SKM-1 (cell line): Measurements from ENCODE around the gene RIPOR3.

Experiments used
- DNase-seq: peaks from one replicate; lab custom pipeline; 2025; ENCODE audit not compliant: unreplicated experiment; lab: John Stamatoyannopoulos, UW

Gene RIPOR3, protein sequence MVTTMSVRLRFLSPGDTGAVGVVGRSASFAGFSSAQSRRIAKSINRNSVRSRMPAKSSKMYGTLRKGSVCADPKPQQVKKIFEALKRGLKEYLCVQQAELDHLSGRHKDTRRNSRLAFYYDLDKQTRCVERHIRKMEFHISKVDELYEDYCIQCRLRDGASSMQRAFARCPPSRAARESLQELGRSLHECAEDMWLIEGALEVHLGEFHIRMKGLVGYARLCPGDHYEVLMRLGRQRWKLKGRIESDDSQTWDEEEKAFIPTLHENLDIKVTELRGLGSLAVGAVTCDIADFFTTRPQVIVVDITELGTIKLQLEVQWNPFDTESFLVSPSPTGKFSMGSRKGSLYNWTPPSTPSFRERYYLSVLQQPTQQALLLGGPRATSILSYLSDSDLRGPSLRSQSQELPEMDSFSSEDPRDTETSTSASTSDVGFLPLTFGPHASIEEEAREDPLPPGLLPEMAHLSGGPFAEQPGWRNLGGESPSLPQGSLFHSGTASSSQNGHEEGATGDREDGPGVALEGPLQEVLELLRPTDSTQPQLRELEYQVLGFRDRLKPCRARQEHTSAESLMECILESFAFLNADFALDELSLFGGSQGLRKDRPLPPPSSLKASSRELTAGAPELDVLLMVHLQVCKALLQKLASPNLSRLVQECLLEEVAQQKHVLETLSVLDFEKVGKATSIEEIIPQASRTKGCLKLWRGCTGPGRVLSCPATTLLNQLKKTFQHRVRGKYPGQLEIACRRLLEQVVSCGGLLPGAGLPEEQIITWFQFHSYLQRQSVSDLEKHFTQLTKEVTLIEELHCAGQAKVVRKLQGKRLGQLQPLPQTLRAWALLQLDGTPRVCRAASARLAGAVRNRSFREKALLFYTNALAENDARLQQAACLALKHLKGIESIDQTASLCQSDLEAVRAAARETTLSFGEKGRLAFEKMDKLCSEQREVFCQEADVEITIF

DNA sequence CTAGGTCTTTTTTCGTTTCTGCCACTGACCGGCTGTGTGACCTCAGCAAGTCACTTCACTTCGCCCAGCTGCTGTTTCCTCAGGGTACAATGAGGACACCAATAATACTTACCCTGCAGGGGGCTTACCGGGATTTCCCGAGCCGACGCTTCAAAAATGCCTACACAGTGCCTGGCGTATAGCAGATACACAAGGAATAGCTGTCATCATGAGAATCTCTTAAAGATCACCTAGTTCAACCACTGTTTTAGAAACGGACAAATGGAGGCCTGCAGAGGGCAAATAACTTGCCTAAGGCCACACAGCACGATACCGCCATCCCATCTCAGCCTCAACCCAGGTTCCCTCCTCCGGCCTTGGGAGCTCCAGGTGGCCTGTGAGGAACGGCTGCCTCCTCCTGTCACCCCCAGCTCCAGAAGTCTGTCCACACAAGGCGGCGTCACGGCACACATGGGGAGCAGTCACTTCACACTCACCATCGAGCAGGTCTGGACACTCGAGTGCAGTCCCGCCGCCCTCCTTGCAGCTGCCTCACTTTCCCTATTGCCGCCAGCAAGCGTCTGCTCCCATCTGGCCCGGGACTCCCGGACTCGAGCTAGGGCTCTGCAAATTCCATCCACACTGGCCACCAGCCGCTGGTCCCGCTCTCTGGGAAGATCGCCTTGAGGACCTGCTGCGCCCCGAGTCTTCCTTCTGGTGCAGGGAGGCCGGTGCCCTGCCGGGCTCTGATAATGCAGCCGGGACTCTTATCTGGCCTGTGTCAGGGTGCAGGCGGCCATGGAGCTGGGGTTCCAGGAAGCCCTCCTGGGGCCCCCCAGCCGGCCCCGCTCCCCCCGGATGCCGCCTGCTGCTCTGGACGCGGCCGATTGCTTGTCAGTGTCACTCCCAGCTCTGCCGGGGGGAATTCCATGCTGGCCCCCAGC, at the start of gene RIPOR3:
TSS of gene RIPOR3 (minus strand) at position 893 of the 923 bp plus-strand sequence. CDS start at position 479, 414 bp downstream.
- no peak for DNase-seq

DNA sequence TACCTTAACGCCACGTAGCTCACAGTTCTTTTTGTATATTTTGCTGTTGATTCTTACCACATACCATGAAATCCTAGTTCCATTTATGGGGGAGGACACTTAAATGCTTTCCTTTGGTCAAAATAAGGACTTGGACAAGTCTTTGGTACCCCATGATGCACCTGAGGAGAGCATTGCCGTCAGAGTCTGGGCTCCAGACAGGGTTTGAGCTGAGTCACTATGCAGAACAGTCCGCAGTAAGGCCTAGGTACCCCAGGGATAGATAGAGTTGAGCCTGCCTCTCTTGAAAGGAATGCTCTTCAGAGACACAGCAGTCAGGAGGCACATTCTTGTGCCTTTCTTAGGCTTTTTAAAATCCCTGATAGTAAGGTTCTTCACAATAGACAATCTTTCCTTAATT, 46.0 kb upstream of the RIPOR3 start:
- no peak for DNase-seq

DNA sequence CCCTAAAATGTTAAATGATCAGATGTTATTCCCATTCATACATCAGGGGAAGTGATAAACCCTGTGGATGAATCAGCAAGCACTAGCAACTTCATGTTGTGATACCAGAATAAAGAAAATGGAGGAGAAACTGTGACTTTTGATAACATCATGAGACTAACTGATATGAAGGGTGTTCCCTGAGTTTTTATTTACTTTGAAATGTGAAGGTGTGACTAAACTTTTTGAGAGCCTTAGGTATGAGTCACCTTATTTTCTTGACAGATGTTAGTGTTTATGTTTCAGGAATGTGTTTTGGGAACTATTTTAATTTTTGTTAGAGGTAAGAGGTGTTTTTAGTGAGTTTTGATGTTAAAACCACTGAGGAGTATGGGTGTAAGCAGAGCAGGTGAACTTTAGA, 44.5 kb upstream of the RIPOR3 start:
- DNase-seq, result no peak

DNA sequence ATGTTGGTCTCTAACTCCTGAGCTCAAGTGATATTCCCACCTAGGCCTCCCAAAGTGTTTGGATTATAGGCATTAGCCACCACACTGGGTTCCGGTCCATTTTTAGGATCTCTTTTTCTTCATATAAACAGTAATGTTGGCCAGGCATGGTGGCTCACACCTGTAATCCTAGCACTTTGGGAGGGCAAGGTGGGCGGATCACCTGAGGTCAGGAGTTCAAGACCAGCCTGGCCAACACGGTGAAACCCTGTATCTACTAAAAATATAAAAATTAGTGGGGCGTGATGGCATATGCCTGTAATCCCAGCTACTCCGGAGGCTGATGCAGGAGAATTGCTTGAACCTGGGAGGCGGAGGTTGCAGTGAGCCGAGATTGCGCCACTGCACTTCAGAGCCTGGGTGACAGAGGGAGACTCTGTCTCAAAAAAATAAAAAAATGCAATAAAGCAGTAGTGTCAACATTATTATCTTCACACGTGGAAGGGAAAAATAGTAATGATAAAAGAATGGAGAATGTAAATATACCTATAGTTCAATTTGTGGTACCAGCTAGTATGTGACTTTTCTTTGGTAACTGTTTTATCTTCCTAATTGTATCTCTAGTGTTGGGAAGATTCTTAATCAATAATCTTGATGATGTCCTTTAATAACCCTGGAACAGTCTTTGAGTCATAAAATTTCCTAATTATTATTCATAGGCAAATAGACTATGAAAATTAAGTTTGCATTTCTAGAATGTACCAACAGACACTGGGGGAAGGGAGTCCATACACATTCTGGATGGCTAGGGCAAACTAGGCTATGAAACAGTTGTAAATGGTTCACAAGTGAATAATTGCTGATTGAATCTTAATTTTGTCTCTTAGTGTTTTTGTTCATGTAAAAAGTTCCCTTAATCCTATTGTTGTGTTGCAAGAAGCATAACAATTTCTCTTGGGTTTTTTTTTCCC, 43.7 kb upstream of the RIPOR3 start:
- no peak for DNase-seq

DNA sequence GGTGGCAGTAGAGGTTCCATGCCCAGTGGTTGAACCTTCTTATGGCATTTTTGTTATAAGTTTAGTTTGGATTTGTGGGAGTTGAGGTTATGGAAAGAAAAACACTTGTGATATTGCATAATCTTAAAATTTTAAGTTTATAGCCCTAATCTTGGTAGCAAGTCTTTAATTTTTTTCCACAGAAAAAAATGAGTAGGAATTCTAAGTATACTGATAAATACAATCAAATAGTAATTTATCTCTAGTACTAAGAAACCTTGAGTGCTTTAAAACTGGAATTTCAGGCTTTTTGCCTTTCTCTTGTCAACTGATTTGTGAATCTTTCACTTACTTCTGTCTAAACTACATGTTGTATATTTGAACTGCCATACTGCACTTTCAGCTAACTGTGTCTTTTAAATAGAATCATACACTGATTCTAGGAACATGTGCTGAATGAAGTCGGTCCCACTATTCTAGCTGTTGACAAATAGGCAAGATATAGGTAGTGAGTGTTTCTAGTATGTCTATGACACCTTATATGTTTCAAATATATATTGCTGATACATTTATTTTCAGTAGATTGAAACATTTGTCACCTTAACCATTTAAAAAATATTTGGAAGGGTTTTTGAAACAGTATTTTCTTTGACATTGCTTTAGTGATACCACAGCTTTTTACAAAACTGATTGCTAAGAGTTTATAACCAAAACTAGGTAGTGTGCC, 42.5 kb upstream of the RIPOR3 start:
- no peak for DNase-seq

DNA sequence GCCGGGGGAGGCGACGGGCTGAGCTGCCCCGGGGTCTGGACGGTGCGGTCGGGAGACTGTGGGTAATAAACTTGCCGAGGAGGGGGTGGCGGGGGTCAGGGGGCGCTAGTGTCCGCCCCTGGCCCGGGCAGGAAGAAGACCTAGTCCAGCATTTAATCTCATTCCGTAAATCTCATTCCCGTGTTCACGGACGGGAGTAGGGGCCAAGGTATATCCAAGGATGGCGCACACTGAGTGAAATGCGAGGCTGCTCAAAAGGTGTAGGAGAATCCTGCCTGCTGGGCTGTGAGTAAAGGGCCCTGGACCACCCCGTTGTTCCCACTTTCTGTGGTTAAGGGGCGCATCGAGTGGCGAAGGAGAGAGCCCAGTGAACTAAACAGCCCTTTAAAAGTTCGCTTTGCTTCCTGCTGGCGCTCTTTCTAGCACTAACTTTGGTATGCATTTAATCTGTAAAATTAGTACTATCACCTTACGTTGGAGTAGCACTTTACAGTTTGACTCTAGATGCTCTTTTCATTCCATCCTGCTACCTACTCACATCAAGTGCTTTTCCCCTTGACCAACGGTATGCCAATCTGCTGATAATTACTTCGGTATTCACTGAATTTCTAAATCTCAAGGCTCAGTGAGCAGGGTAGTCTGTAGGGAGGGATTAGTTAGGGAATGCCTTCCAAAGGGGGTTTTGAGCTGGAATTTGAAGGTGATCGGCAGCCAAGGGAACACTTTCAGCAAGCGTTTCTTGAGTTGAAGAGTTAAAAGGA, 40.8 kb upstream of the RIPOR3 start:
- no peak for DNase-seq

DNA sequence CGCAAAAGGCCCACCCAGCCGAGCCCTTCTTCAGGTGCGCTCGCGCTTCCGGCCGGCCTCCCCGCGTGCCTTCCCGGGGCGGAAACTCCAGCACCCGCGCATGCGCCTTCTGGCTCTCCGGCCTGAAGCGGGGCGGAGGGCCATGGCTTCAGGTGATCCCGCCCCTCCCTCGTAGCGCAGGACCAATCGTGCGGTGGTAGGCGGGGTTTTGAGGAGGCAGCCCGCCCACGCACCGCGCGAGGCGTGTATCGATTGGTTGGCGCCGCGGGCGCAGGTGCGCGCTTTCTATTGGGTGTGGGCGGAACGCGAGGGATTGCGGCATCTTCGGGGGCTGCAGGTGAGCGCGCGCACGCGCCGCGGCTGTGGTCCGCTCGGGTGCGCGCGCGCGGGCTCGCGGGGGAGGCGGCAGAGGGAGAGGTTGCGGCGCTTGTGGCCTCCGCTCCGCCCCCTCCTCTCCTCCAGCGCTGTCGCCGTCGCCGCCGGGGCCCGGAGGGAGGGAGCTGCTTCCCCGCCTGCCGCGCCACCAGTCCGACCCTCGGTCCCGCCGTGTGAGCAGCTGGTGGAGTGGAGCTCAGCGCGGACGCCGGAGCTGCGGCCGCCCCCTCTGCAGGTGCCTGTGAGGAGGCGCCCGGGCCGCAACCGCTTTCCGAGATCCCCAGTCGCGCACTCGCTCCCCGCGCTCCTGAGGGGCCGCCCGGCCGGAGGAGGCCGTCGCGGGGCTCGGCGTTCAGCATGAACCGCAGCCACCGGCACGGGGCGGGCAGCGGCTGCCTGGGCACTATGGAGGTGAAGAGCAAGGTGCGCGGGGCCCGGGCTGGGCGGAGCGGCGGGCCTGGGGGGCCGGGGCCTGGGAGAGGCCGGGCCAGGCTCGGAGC, 40.0 kb upstream of the RIPOR3 start, which contains the start of gene PARD6B:
TSS of gene PARD6B (plus strand) at position 526 of the 875 bp plus-strand sequence. CDS start at position 733, 207 bp downstream.
- peak; percentile 95 for DNase-seq

DNA sequence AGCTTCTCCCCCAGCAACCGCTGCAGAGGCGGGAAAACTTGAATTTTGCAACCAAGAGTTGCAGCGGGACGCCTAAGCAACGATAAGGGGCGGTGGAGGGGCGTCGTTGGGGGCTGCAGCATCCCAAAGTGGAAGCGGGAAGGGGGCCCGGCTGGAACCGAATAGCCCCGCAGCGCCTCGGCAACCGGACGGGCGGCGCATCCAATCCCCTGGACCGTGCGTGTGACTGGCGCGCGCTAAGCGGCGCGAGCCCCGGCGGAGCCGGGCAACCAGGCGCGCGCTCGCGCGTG, 39.4 kb upstream of the RIPOR3 start:
- DNase-seq, result no peak

DNA sequence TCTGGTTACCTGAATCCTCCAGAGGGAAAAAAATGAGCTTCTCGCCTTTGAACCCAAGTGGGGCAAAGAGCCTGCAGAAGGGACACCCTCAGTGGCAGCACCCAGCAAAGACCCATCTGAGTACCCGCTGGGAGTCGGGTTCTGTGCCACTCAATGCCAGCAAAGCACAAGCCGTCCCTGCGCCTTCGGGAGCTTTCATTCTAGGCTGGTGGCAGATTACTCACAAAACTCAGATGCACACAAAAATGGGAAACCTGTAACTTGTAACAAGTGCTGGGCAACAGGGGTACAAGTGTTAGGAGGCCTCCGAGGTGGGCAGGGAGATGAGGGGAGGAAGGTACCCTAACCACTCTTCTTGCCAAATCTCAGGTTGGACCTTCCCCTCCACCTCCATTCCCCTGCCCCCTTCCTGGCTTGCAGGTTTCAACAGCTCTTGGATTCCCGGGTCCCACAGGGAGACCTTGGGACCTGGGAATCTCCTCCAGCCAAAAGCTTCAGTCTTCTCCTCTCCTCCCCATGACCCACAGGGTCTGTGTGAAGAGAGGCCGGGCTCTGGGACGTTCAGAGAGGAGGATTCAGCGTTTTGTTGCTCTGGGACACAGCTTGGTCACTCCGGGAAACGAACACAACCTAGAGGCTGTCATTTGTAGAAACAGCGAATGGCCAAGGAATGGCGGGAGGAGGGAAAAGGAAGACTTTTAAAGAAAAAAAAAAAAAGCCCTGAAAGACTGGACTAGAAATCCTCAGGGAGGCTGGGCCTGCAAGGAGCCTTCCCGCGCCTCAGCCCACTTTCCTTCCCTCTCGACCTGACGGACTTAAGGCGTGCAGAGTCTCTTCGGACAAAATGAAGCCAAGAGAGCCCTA, 38.8 kb upstream of the RIPOR3 start:
- no peak for DNase-seq

DNA sequence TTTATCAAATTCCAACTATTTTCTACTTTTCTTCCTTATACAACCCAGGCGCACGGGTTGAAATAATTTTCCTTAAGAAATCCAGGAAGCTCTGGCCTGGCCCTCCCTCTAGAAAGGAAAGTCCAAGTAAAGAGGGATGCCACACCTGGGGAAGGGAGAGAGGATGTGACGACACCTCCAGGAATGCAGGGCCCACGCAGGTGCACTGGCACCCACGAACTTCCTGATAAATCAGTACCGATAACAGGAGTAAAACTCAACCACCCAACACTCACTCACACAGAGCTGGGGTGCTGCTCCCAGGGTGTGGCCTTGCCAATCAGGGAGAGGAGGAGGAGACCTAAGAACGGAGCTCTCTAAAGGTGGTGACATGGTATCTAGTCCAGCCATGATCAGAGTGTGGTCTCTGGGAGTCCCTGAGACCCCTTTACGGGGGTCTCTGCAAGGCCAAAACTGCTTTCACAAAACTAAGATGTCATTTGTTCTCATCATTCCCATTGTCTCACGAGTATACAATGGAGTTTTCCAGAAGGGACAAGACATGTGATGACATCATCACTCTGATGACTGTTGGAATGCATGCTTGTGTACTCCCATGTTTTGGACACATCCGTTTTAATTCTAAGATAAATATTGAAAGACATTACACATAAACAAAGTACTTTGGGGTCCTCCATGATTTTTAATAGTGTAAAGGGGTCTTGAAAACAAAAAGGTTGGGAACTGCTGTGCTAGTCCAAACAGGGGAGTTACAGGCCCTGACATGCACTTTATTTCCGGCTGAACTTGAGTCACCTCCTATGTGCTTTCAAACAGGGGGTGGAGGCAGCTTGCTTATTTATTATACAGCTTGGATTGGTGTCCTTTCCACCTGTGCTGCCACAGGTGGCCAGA, 37.9 kb upstream of the RIPOR3 start:
- DNase-seq, result no peak

DNA sequence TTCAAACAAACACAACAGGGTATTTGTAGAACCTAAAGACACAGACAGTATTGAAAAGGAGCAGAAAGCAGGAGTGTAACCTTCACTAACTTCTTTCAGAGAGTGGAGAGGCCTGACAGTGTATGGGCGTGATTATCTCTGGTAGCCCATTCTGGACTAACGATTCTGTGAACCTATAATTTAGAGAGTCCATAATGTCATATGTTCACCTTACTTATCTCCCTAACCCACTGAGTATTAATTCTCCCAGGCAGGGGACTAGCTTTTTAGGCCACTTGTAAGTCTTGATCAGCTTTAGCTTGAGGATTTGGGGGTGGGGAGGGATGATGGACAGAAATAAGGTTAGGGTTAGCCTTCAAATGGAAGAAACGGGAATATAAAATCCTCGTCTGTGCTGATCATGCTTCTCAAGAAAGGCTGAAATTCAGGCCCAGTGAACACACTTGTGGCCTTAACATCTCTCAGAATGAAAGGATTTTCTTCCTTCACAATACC, 37.2 kb upstream of the RIPOR3 start:
- no peak for DNase-seq

DNA sequence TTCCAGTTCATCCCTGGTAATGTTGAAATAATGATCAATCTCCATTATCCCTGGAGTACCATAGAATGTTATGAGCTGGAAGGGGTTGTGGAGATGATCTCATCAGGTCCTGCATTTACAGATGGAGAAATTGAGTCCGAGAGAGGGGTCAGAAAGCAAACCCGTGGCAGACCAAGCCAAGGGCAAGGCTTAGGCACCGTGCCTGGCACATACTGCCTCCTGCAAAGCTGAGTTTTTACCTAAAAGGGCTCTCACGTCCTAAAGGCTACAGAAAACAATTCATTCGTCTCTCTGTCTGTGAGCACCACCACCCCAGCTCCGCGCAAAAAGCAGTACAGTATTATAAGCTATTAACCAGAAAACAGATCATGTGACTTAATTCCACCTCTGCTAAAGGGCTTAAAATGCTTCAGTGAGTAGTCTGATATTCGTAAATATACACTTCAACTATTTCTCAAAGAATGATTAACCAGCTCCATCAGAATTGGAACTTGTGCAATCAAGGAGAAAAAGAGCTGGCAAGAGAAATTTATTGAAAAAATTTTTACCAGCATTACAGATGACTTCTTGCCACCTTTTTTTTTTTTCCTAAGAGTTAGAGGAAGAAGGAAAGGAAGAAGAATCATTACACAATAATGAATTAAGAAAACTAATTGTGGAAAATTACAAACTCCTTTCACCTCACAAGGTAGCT, 36.6 kb upstream of the RIPOR3 start:
- no peak for DNase-seq

DNA sequence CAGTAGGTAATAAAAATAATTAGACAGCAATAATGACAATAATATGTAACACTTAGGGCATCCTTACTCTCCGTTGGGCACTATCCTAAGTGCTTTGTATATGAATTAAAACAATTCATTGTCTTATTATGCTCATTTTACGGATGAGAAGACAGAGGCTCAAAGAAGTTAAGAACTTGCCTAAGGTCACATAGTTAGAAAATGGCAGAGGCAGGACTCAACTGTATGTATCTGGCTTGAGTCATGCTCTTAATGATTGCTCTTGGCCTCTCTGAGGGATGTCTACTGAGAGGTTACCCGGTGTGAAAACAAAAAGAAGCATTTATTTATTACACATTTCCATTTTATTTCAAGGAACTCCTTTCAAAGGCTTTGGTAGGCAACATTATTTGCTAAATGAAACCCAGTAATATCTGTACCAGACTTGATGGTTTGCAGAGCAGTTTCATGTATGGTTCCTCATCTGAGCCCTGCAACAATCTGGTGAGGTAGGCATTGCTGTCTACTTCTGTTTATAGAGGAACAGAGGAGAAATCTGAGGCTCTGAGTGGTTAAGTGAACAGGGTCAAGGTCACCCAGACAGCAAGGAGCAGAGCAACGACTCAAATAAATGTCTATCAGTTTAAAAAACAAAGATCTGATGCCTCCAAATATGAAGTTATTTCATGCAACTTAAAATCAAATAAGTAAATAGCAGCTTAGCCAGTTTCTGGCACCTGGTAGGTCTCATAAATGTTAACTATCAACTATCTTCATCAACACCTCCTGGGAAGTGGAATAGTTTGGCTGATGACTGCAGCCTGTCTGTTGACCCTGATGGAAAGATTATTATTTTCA, 35.8 kb upstream of the RIPOR3 start:
- DNase-seq, result no peak

DNA sequence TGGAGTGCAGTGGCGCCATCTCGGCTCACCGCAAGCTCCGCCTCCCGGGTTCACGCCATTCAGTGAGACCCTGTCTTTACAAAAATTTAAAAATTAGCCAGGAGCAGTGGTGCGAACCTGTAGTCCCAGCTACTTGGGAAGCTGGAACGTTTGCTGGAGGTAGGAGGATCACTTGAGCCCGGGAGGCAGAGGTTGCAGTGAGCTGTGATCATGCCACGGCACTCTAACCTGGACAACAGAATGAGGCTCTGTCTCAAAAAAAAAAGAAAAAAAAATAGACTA, 34.3 kb upstream of the RIPOR3 start:
- no peak for DNase-seq
